ENCODE data around the gene BEX3. TPM values are rescaled to one million over a fixed set of nuclear protein-coding genes. Genes with fewer than 3 reads are reported as not detected.
"Not testable (repeated sequence)": the region's sequence is repeated elsewhere in the genome, so short reads cannot be mapped to it uniquely, and the experiment has no call there.

BEX3 gene
- total RNA-seq, 1 donor from 2014 or later, result 139 TPM

- H3K27me3 Mint-ChIP-seq (ENCODE audit: low read depth), result no peaks in the 10 kb centered on the region
- no peaks in the 10 kb centered on the region for H3K9me3 Mint-ChIP-seq (ENCODE audit: low read depth)
Measured at GRCh38 chrX:103376979-103377324, 614 bp downstream of the BEX3 start.

GRCh38 chrX:103378990-103379389 is 2.7 kb downstream of the BEX3 start:
- Mint-ChIP-seq H3K27ac (ENCODE audit: unreplicated experiment) (peak overlapping the region; percentile 43), H3K27me3 (ENCODE audit: low read depth) (no peaks in the 10 kb centered on the region), H3K9me3 (ENCODE audit: low read depth) (no peaks in the 10 kb centered on the region), H3K4me3 (ENCODE audit: unreplicated experiment) (no peak overlapping the region), H3K4me1 (ENCODE audit: low read depth) (peaks cover 22% of the 10 kb centered on the region), H3K36me3 (ENCODE audit: low read depth) (peaks cover 3% of the 10 kb centered on the region)
- no peak for DNase-seq (ENCODE audit: low spot score)
- no peak for TF ChIP-seq CTCF (IDR thresholded peaks at IDR 0.05)

More at GRCh38 chrX:103376979-103377324, 614 bp downstream of the BEX3 start:
- DNase-seq (ENCODE audit: low spot score), result no peak
- no peak for TF ChIP-seq CTCF (IDR thresholded peaks at IDR 0.05)
- H3K4me1 Mint-ChIP-seq (ENCODE audit: low read depth), result peaks cover 22% of the 10 kb centered on the region
- peaks cover 3% of the 10 kb centered on the region for H3K36me3 Mint-ChIP-seq (ENCODE audit: low read depth)
- H3K4me3 Mint-ChIP-seq (ENCODE audit: unreplicated experiment), result peak overlapping the region; percentile 81
- H3K27ac Mint-ChIP-seq (ENCODE audit: unreplicated experiment), result peak overlapping the region; percentile 87

- no peak for DNase-seq (ENCODE audit: low spot score)
- Mint-ChIP-seq H3K4me1 (ENCODE audit: low read depth) (peaks cover 15% of the 10 kb centered on the region), H3K36me3 (ENCODE audit: low read depth) (no peaks in the 10 kb centered on the region), H3K27me3 (ENCODE audit: low read depth) (no peaks in the 10 kb centered on the region), H3K4me3 (ENCODE audit: unreplicated experiment) (no peak overlapping the region), H3K27ac (ENCODE audit: unreplicated experiment) (no peak overlapping the region), H3K9me3 (ENCODE audit: low read depth) (no peaks in the 10 kb centered on the region)
- TF ChIP-seq CTCF (IDR thresholded peaks at IDR 0.05), result no peak
Measured at GRCh38 chrX:103382877-103383276, 6.5 kb downstream of the BEX3 start.

GRCh38 chrX:103384672-103385071 is 8.3 kb downstream of the BEX3 start:
- Mint-ChIP-seq H3K9me3 (ENCODE audit: low read depth) (no peaks in the 10 kb centered on the region), H3K27ac (ENCODE audit: unreplicated experiment) (no peak overlapping the region), H3K4me3 (ENCODE audit: unreplicated experiment) (no peak overlapping the region), H3K4me1 (ENCODE audit: low read depth) (peaks cover 5% of the 10 kb centered on the region), H3K36me3 (ENCODE audit: low read depth) (no peaks in the 10 kb centered on the region), H3K27me3 (ENCODE audit: low read depth) (no peaks in the 10 kb centered on the region)
- TF ChIP-seq CTCF (IDR thresholded peaks at IDR 0.05), result no peak
- DNase-seq (ENCODE audit: low spot score), result no peak

- H3K4me3 Mint-ChIP-seq (ENCODE audit: unreplicated experiment); H3K27me3 Mint-ChIP-seq (ENCODE audit: low read depth); H3K4me1 Mint-ChIP-seq (ENCODE audit: low read depth); H3K27ac Mint-ChIP-seq (ENCODE audit: unreplicated experiment); H3K9me3 Mint-ChIP-seq (ENCODE audit: low read depth); H3K36me3 Mint-ChIP-seq (ENCODE audit: low read depth); DNase-seq (ENCODE audit: low spot score): not testable (repeated sequence)
Measured at GRCh38 chrX:103385283-103385830, 9.0 kb downstream of the BEX3 start.

- H3K9me3 Mint-ChIP-seq (ENCODE audit: low read depth), result no peaks in the 10 kb centered on the region
- no peaks in the 10 kb centered on the region for H3K27me3 Mint-ChIP-seq (ENCODE audit: low read depth)
- no peaks in the 10 kb centered on the region for H3K36me3 Mint-ChIP-seq (ENCODE audit: low read depth)
- TF ChIP-seq CTCF (IDR thresholded peaks at IDR 0.05), result no peak
- no peak overlapping the region for H3K4me3 Mint-ChIP-seq (ENCODE audit: unreplicated experiment)
- no peak for DNase-seq (ENCODE audit: low spot score)
- H3K4me1 Mint-ChIP-seq (ENCODE audit: low read depth), result peaks cover 5% of the 10 kb centered on the region
- no peak overlapping the region for H3K27ac Mint-ChIP-seq (ENCODE audit: unreplicated experiment)
Measured at GRCh38 chrX:103386332-103386731, 10.0 kb downstream of the BEX3 start.

Measured in chondrocyte (in vitro differentiated cells).